GM10248 (cell line): ENCODE measurements around the gene SMC1B.
"Not testable (repeated sequence)": the region's sequence is repeated elsewhere in the genome, so short reads cannot be mapped to it uniquely, and the experiment has no call there.

Experiments used
- CTCF ChIA-PET: fragments of 300-600 bp; sonication (Branson Sonifier 250); formaldehyde crosslinking; extraction: SDS; loops from one replicate; lab custom pipeline; 2021; ENCODE audit warnings: antibody characterized with exemption; lab: Yijun Ruan, JAX
- POLR2A ChIA-PET: fragments of 350-650 bp; sonication (Branson Sonifier 250); formaldehyde crosslinking; extraction: SDS; loops from one replicate; lab custom pipeline; 2020; ENCODE audit warnings: antibody characterized with exemption; lab: Yijun Ruan, JAX
- DNase-seq: peaks from one replicate; pipeline ENCODE4 v3.0.0; 2012; ENCODE audit errors: extremely low spot score
- TF ChIP-seq, protein P1 (sequence below): IDR thresholded peaks from 2 replicates; pipeline ENCODE4 v1.5.1; 2012; ENCODE audit warnings: mild to moderate bottlenecking, low read depth; ENCODE audit errors: extremely low read depth, missing control alignments, control extremely low read depth

SMC1B gene

DNA sequence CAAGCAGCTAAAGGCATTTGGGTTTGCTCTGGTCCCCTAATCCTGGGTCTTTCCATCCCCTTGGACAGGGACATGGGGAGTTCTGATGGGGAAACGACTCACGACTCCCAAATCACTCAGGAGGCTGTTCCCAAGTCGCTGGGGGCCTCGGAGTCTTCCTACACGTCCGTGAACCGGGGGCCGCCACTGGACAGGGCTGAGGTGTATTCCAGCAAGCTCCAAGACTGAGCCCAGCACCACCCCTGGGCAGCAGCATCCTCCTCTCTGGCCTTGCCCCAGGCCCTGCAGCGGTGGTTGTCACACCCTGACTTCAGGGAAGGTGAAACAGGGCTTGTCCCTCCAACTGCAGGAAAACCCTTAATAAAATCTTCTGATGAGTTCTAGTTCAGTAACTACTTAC, 117.9 kb downstream of the SMC1B start:
- ChIA-PET POLR2A (no interaction called here), CTCF (interaction anchor here (0.9 to 1.4 kb wide), 2 partner anchors 33 to 139 kb away, joined by 3 to 5 read pairs; no protein-coding TSS in a partner anchor)
- TF ChIP-seq, protein P1, sequence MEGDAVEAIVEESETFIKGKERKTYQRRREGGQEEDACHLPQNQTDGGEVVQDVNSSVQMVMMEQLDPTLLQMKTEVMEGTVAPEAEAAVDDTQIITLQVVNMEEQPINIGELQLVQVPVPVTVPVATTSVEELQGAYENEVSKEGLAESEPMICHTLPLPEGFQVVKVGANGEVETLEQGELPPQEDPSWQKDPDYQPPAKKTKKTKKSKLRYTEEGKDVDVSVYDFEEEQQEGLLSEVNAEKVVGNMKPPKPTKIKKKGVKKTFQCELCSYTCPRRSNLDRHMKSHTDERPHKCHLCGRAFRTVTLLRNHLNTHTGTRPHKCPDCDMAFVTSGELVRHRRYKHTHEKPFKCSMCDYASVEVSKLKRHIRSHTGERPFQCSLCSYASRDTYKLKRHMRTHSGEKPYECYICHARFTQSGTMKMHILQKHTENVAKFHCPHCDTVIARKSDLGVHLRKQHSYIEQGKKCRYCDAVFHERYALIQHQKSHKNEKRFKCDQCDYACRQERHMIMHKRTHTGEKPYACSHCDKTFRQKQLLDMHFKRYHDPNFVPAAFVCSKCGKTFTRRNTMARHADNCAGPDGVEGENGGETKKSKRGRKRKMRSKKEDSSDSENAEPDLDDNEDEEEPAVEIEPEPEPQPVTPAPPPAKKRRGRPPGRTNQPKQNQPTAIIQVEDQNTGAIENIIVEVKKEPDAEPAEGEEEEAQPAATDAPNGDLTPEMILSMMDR: no peak
- no peak for DNase-seq

DNA sequence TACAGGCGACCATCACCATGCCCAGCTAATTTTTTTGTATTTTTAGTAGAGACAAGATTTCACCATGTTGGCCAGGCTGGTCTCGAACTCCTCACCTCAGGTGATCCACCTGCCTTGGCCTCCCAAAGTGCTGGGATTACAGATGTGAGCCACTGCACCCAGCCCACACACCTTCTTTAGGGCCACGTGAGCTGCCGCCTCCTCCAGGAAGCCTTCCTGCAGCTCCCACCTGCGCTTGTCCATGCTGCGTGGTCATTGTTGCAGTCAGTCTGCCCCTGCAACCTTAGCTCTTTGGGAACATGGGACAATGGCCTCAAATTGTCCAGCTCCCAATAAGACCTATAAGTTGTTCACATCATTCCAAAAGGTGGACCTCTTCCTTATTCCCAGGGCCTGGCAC, 118.4 kb downstream of the SMC1B start:
- CTCF ChIA-PET: interaction anchor here (0.9 to 1.4 kb wide), 2 partner anchors 32 to 140 kb away, joined by 3 to 5 read pairs; no protein-coding TSS in a partner anchor
- POLR2A ChIA-PET, DNase-seq: not testable (repeated sequence)
